MG63 (cell line): ENCODE results near the gene TM4SF4. TPM values are rescaled to one million over a fixed set of nuclear protein-coding genes. Genes with fewer than 3 reads are reported as not detected.
A peak's percentile ranks its signal among the peaks of the same experiment; 100 is the strongest.

Experiments used
- DNase-seq: peaks from one replicate; pipeline ENCODE4 v3.0.0-alpha.2; 2020
- H3K27me3 ChIP-seq: fragments of 250-450 bp; sonication (Bioruptor Pico); 2 replicates; pipeline ENCODE4 v1.5.1; 2020; ENCODE audit warnings: mild to moderate bottlenecking, moderate library complexity
- H3K36me3 ChIP-seq: fragments of 250-450 bp; sonication (Bioruptor Pico); 2 replicates; pipeline ENCODE4 v1.5.1; 2020; ENCODE audit warnings: mild to moderate bottlenecking, moderate library complexity
- H3K4me3 ChIP-seq: fragments of 250-450 bp; sonication (Bioruptor Pico); 2 replicates; pipeline ENCODE4 v1.5.1; 2020; ENCODE audit warnings: mild to moderate bottlenecking, moderate library complexity
- H3K9me3 ChIP-seq: fragments of 250-450 bp; sonication (Bioruptor Pico); 2 replicates; pipeline ENCODE4 v1.5.1; 2020; ENCODE audit warnings: mild to moderate bottlenecking, moderate library complexity
- total RNA-seq: library from RNA; depleted of rRNA; stranded (reverse); fragments of >200 nt; shearing (Covaris generic); gene quantifications from 2 replicates; pipeline ENCODE4 v1.2.3, GENCODE V29; 2014; ENCODE audit warnings: low replicate concordance; rRNA removed

TM4SF4 gene
- total RNA-seq, 1 experiment from 2014 or later = not detected

GRCh38 chr3:149547954-149548668, 73.6 kb downstream of the TM4SF4 start:
- Histone ChIP-seq H3K4me3 (peak overlapping the region; percentile 15), H3K9me3 (no peaks in the 10 kb centered on the region), H3K27me3 (no peaks in the 10 kb centered on the region), H3K36me3 (peaks cover 50% of the 10 kb centered on the region)
- DNase-seq = peak; percentile 91

GRCh38 chr3:149548669-149549065, 74.2 kb downstream of the TM4SF4 start:
- no peaks in the 10 kb centered on the region for H3K9me3 ChIP-seq
- H3K27me3 ChIP-seq = no peaks in the 10 kb centered on the region
- no peak overlapping the region; the same call in 1 of the 2 replicates for H3K4me3 ChIP-seq
- peaks cover 49% of the 10 kb centered on the region for H3K36me3 ChIP-seq
- no peak for DNase-seq

- H3K9me3 ChIP-seq = no peaks in the 10 kb centered on the region
- peaks cover 34% of the 10 kb centered on the region for H3K36me3 ChIP-seq
- no peak overlapping the region for H3K4me3 ChIP-seq
- no peak for DNase-seq
- H3K27me3 ChIP-seq = no peaks in the 10 kb centered on the region
Observed at GRCh38 chr3:149551500-149551899, 77.0 kb downstream of the TM4SF4 start.

- Histone ChIP-seq H3K4me3 (no peak overlapping the region), H3K27me3 (no peaks in the 10 kb centered on the region), H3K9me3 (no peaks in the 10 kb centered on the region), H3K36me3 (peaks cover 36% of the 10 kb centered on the region)
- no peak for DNase-seq
Observed at GRCh38 chr3:149552700-149553099, 78.2 kb downstream of the TM4SF4 start.

Other genes starting within 250 kb of the TM4SF4 start
- gene TM4SF18, start 141.1 kb upstream of the TM4SF4 start, total RNA-seq = 4.5 and 6.4 TPM in 2 replicates
- gene TM4SF1, start 97.0 kb upstream of the TM4SF4 start, total RNA-seq = 408 and 422 TPM in 2 replicates
- 51.3 and 93.0 TPM in 2 replicates for gene WWTR1, start 183.3 kb downstream of the TM4SF4 start, total RNA-seq